ENCODE results near the gene ITGBL1.

ITGBL1 gene

DNA sequence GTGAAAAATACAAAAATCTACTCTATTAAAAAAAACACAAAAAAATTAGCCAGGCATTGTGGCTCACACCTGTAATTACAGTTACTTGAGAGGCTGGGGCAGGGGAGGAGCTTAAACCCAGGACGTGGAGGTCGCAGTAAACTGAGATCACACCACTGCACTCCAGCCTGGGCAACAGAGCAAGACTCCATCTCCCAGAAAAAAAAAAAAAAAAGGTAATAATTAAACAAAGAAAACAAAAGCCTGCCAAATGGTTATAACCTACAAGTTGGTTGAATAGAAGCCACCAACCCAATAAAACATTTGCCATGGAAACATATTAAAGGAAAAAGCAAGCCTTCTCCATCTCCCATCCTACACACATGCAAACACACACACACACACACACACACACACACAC lies 255.2 kb downstream of the ITGBL1 start:
- no peak for DNase-seq

DNA sequence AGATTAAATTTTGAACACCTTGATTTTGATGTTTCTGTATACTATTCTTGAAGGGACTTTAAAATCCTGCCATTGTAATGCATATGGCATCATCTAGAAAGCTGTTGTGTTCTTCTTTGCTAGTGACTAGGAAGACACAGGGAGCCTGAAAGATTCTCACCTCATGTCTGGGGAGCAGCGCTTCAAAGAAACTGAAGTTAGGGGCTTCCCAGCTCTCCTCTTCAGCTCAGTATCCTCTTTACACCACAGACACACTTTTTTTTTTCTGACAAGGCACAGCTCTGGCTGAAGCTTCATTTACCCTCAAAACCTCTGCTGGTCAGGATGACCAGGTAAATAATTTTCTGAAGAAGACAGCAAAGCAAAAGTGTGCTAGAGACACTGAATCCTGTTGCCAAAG lies 255.6 kb downstream of the ITGBL1 start:
- no peak for DNase-seq

DNA sequence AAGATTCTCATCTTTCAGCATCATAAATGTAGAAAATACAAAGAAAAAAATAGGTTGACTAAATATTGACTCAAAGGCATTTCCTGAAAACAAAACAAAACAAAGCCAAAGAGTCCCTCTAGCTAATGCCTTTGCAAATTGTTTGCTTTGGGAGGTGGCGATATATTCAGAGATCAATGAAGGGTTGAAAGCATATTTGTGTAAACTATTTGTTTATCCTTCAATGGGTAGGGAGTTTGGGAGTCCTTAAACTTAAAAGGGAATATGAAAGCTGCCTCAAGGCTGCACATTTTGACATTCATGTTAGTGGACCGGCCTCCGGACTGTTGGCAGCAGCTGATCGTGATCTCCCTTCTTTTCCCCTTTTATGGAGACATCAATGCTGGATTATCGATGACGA lies 257.5 kb downstream of the ITGBL1 start:
- DNase-seq = peak; percentile 21

DNA sequence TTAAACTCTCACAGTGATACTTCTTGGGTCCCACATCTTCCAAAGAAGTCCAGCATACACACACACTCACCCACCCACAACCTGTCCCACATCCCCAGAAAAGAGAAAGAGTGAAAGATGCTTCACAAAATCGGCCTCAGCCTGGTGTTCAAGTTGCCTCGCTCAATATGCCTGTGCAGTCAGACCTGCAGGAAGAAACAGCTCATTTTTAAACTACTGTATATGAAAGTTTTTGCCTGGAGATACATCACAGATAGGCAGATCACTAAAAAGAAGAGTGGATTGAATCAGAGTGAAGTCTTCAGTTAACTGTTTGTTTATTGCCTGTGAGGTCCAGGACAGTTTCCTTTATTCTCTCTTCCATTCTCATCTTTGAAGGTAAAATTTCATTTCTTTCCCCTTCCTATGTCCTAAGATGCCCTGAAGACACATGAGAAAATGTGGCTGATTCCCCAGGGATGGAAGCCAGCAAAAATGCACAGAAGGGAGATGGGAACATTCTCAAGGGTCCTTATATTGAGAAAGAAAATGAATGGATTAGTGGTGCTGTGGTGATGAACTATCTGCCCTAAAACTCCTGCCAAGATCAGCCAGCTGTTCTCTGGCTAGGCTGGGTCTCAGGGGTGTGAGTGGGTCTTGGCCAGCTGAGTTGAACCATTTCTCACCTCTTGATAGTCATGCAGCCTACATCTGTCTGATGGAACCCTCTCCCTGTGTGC lies 259.0 kb downstream of the ITGBL1 start:
- no peak for DNase-seq

DNA sequence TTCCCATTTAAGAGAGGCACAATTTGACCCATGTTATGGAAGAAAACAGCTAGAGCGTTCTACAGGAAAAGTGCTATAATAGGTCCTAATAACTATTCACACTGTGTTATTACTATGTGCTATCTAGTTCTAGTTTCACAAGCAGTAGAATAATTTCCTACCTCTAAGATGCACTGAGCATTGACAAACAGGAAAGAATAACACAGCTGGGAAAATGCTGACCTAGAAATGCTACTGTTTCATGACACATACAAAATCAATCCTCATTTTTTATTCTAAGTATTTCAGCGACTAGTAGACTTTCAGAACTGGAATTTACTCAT lies 259.5 kb downstream of the ITGBL1 start:
- DNase-seq = no peak

DNA sequence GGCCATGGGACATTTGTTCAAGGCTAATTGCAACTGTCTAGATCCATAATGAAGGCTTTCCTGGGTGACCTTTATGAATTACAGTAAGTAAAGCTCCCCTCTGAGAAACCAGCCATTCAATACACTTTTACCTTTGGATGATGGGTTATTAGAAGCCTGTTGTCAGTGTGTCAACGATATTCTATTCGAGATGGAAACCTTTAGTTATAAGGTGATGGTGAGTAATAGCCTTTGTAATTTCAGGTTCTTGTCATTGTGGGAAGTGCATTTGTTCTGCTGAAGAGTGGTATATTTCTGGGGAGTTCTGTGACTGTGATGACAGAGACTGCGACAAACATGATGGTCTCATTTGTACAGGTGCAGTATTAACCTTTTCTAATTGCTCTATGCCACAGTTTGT lies 261.7 kb downstream of the ITGBL1 start:
- no peak for DNase-seq

DNA sequence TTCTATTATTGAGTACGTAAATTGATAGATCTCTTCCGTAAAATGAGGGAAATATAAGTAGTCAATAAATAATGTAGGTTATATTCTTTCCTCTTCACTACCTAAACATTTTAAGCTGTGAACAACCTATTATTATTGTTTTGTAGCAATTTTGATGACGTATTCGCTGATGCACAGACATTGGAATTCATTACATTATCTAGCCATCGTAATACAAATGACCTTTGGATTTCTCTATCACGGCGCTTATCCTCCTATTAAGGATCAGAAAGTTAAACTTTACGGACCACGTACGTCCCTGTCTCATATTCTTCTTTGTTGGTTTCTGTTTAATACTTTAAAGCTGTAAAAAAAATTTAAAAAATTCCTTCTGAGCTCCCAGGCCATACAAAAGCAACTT lies 264.9 kb downstream of the ITGBL1 start:
- DNase-seq = no peak

DNA sequence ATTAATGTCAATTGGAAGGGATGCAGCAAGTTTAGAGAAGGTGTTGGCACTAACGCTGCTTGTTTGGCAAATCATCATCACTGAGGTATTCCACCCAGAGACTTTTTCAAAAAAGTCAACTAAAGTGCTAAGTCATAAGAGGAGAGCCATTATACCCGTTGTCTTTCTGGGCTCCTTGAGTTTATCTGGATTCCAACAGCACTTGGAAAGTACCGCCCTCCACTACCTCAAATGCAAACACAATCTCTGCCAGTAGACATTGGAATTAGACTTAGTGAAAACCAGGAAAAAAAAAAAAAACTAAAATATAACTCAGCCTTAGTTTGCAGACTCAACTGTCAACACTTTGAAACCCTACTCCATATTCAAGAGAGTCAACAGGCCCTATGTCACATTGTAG lies 266.0 kb downstream of the ITGBL1 start:
- no peak for DNase-seq

DNA sequence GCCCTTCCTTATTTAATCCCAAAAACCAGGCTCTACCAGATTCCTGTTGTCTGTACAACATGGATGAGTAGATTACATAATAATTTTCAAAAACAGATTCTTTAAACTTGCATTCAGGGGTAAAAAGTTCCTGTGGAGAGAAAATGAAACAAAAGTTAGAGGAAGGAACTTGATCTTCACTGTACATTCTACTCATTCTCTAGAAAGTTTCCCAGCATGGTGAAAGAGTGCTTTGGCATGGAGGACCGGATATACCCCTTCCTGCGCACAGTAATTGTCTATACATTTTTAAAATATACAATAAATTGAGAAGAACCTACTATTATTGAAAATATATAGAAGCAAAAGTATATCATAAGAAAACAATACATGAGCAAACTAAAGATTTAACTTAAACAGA lies 274.2 kb downstream of the ITGBL1 start:
- no peak for DNase-seq

DNA sequence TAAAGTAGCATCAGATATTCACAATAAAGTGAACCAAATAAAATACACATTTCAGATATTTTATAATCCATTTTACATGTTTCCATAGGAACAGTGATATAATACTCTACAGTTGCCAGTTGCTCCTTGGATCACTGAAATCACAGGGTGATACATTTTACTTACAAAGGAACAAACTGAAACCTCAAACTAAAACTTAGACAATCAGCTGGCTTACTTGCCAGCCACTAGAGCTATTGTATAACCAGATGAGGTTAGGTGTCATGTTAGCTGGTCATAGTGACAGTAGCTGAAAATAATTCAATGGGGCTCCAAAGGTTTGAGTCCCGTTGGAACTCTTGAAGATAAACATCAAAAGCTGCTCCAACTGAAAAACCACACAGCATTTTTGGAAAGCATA lies 274.6 kb downstream of the ITGBL1 start:
- DNase-seq = no peak

DNA sequence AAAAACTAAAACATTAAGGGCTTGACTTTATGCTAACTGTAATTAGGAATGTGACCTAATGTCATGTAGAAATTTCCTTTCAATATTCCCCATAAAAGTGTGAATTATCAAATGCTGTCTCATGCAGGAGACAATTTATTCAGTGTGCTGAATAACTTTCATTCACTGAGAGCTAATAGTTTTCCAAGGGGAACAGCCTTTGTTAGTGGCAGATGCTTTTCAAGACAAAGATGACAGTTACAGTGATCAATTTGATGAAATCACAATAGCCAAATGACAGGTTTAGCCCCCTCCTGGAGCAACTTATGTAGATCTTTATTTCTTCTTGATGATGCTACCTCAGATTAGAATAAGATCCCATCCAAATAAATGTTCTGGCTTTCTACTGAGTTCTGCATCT lies 275.5 kb downstream of the ITGBL1 start:
- no peak for DNase-seq

DNA sequence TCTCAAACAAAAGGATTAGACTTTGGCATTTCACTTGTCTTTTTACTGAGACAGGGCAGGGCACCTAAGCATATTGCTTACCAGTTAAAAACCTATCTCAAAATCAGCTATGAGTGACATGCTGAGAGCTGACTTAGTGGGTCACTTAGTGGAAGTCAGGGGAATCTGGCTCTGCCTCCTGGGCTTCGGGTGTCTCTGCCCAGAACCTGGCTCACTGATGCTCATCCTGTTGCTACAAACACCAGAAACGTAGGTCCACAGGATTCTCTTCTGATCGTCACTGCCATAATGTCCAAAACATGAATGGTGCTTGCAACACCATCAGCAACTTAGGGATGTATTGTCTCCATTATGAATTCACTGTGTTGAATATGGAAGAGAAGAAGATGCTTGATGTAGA lies 276.1 kb downstream of the ITGBL1 start:
- no peak for DNase-seq

DNA sequence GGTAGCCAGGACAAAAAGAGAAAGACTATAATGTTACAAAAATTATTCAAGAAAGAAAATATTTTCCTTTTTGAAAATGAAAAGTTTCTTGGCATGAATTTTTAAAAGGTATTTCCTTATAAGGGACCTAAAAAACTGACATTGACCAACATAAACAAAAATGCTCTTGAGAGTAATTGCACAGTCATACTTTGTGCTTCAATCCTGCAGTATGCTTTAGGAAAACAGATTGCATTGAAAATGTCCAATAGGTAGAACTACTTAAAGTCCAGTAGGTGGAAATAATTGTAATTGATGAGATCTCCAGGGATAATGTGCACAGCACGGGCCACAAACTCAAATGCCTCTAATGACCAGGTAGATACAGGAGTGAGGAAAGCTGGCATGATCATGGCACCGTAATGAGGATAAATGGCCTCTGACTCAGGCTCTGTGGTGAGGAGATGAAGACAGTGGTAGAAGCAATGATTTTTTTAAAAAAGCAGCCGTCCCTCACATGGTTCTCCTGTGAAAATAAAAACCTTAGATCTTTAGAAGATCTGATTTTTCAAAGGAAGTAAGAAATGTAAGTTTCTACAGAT lies 278.0 kb downstream of the ITGBL1 start:
- no peak for DNase-seq

DNA sequence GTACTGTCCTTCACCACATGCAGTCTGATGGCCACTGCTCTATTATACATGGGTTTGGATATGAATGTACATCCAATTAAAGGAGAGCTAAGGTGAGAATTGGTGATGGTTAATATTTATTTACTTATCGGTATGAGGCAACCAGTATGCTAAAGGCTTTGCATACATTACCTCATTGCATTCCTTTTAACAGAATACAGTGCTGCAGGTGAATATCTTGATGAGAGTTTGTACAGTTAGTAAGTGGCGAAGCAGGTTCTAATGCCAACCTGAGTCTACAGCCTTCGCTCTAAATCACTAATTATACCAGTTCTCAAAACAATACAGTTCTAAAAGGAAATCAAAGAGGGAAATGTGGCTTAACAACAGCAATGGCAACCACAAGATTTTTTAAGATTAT lies 284.1 kb downstream of the ITGBL1 start:
- DNase-seq = no peak

DNA sequence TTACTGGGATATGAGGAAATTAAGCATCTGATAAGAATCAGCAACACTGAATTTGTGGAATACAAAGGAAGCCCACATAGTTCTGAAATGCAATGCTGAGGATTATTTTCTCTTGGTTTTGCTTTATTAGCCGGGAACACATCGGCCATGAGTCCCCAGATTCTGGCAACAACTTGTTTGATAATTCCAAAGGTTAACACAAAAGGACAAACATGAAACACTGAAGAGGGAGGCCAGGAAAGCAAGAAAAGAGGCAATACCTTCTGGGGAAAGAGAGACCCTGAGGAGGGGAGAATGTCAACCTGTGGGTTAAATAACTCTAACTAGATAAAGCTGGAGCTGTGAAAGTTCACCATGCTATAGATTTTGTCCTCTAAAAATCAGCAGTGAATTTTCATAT lies 285.9 kb downstream of the ITGBL1 start:
- no peak for DNase-seq

DNA sequence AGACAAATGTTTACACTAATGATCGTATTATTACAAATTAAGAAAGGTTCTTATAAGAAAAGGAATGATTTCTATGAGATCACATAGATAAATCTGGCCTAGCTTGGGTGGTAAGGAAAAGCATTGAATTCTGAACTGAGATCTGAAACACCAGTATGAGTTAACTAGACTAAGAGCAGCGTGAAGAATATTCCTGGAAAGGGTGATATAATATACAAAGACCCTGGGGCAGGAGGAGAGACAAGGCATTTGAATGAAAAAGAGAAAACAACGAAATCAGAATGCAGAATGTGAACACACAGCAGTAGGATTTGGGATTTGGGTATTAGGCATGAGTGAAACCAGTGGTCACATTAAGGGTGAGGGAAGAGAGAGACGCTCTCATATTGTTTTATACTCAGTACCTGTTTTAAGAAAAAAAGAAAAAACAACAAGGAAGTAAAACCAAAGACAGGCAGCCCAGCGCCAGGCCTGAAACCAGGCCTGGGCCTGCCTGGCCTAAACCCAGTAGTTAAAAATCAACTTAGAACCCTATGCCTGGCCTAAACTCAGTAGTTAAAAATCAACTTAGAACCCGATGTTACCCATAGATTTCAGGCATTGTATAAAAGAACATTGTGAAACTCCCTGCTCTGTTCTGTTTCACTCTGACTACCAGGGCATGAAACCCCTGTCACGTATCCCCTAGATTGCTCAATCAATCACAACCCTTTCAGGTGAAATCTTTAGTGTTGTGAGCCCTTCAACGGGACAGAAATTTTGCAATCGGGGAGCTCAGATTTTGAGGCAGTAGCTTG lies 287.1 kb downstream of the ITGBL1 start:
- no peak for DNase-seq

DNA sequence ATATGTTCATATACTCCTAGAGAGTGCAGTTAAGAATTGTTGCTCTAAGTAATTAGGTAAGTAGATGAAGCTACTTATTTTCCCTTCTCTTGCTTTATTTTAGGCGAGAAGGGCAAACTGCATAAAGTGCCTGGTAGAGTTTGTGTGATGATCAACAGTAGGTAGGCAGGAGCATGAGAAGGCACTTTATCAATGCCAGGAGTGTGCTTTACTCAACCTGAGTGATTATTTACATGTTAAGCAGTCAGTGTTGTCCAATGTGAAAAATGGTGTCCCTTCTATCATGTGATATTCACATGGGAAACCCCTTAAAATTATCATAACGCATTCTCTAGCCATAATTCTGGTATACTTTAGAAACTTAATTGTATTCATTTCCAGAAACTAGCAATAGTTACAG lies 294.0 kb downstream of the ITGBL1 start:
- DNase-seq = no peak

DNA sequence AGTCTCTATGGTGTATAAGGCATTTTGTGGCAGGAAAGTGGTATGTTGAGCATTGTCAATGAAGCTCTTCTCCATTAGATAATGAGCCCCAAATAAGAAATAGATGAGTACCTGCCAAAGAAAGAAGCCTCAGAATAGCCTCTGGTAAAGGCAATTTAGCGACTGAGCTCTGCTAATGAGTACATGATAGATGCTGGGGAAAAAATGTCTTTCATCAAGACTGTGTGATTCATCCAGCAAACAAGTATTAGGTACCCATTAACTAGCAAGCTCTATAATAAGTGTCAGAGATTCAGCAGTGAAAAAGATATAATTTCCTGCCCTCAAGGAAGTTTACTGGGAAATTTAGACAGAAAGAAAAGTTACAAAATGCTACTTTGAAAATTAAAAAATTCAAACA lies 294.6 kb downstream of the ITGBL1 start:
- DNase-seq = no peak

DNA sequence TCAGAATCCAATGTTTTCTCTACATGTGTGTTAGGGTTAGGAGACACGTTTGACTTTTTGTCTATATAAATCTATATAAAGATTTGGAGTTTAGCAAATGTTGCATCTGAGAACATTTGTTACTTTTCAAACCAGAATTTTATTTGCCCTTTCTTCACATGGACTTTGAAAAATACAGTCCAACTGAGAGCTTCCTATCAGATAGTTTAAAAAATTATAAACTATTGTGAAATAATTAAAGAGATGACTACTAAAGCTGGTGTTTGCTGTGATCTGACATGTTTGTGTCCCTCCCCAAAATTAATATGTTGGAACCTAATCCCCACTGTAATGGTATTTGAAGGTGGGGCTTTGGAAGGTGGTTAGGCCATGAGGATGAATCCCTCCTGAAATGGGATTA lies 297.1 kb downstream of the ITGBL1 start:
- DNase-seq = no peak

DNA sequence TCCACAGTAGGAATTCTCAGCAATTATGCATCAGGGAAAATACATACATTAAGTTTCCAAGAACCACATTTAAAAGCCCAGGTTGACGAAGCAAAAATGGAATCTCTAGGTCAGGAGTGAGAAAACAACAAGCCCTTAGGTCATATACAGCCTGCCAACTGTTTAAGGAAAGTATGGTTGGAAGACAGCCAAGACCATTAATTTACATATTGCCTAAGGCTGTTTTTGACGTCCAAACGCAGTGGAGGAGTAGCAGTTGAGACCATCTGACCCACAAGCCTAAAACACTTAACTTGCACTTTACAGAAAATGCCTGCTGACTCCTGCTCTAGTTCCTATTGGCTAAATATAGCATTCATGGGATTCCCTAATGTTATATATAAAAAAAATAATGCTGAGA lies 299.0 kb downstream of the ITGBL1 start:
- DNase-seq = peak; percentile 16

DNA sequence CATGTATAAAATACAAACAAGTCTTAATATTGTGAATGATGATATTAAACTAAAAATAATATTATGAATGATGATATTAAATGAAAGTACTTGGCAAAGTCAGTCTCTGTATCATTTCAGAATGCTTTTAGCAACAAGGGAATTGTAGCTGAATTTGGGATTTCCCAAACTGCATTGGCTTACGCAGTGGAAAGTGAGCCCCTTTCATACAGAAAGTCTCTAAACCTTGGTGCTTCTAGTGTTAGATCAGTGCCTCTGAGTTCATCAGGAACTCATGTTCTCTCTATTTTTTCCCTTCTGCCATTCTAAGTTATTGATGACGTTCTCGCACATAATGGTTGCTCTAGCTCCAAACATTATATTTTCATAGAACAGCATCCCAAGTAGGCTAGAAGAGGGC lies 300.0 kb downstream of the ITGBL1 start:
- DNase-seq = no peak

DNA sequence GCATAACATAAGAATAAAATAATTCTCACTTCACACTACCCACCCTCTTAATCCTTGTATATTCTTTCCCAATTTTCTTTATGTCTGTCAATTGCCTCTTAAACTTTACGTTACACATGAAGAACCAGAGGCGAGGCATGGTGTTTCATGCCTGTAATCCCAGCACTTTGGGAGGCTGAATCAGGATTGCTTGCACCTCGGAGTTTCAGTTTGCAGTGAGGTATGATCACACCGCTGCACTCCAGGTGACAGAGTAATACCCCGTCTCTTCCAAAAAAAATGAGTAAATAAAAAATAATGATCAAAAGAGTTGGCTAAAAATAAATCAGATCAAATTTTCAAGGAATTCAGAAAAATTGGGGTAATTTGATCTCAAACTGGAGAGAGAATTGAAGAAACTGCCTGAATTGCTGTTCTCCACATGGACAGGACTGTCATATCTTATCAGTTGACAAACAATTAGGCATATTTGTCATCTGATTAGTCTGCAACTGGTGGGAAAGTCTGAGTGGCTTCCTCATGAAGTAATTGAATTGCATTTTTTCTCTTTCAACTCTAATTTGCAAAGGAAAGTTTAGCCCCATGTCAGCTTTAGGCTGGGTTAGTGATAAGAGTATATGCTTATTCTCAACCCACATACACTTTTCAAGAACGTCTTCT lies 302.9 kb downstream of the ITGBL1 start:
- DNase-seq = no peak

DNA sequence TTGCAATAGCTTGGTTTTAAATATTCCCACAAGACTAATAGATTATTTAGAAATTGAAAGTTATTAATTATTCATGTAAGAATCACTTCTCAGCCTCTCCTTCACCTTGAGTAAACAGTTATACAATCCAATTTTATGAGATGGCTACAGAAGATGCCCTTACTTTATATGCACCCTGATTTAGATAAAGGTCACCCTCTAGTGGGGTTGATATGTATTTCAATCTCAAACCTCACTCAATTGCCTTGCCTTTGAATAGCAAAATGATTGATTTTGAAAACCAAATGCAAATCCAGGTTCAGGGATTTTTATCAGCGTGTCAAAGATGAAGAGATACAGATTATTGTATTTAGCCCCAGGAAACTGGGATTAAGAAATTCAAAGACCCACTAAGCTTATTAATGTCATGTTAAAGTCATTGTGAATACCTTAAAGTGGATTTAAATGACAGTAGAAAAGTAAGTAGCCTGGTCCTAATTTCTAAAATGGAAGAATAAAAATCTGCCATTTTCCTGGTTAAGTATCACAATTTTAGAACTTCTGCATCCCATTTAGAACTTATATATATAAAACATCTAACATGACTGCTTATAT lies 305.1 kb downstream of the ITGBL1 start:
- peak; percentile 14 for DNase-seq

DNA sequence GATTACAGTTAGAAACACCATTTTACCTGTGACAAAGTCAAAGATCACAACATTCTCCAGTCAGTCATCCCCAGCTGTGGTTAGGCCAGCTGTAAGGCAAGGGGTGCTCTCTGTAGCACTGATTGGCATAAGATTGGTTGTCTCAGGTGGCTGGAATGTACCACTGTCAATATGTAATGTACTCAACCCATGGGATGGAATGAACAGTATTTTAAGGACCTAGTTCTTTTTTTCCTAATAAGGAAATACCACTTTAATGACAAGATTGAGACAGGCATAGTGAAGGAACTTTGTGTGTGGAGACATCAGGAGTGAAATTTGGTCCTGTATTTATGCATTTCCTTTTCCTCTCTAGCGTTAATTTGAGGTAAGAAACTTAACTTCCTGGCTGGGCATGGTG lies 310.7 kb downstream of the ITGBL1 start:
- DNase-seq = no peak

Data from NCI-H2029 (cell line).